GM21526 (cell line): ENCODE data around the gene KRT7.
"Not testable (repeated sequence)": the region's sequence is repeated elsewhere in the genome, so short reads cannot be mapped to it uniquely, and the experiment has no call there.

ENCODE experiments used
- ATAC-seq: cut with Tn5 transposase; IDR thresholded peaks from one replicate; pipeline ENCODE4 v1.9.1; 2021; ENCODE audit warnings: moderate library complexity; ENCODE audit not compliant: unreplicated experiment, low FRiP score

The KRT7 gene

DNA sequence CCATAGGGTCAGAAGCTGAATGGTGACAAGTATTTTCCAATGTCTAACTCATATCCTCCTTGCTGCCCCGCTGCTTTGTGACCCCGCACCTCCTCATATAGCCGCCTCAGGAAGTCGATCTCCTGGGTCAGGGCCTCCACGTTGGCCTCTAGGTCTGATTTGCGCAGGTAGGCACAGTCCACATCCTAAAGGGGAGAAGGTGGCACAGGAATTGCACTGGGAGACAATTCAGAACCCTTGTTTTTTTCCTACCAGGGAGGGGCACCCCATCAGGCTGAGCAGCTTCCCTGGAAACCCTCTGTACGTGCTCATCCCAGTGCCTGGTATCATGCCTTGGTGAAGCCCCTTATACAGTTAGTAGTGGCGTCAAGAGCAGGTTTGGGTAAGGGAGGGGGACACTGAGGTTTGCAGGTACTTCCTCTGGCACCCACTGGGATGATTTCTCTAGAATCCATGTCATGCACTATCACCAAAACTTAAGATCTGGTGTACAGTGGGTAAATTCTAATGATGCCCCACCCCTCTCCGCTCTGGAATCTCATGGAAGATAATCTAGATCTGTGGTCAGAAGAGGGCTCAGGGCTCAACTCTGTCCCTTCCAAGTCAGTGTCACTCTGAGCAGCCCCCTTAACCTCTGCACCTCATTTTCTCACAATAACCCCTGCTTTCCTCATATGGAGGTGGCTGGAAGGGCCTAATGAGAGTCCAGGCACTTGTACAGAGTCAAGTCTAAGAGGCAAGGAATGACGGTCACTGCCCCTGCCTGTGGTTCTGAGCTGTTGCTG is 21.3 kb downstream of the KRT7 start:
- no peak for ATAC-seq

GRCh38 chr12:52254965-52255751 is 22.1 kb downstream of the KRT7 start:
- ATAC-seq = no peak

- ATAC-seq = no peak
Measured at GRCh38 chr12:52255926-52256583, 23.0 kb downstream of the KRT7 start.

DNA sequence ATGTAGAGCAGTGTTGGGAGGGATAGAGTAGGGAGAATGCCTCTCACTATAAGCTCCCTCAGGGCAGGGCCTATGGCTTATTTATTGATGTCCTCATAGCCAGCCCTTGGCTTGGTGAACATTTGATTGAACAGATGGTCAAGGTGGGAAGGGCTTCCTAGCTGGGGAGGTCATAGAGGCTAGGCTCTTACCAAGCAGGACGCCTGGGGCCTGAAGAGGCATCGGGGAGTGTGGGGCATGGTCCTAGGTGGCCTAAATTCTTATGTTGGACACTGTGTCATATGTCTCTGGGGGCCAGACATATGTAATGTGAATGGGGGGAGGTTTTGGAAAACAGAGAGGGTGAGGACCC is 23.5 kb downstream of the KRT7 start:
- ATAC-seq = no peak

DNA sequence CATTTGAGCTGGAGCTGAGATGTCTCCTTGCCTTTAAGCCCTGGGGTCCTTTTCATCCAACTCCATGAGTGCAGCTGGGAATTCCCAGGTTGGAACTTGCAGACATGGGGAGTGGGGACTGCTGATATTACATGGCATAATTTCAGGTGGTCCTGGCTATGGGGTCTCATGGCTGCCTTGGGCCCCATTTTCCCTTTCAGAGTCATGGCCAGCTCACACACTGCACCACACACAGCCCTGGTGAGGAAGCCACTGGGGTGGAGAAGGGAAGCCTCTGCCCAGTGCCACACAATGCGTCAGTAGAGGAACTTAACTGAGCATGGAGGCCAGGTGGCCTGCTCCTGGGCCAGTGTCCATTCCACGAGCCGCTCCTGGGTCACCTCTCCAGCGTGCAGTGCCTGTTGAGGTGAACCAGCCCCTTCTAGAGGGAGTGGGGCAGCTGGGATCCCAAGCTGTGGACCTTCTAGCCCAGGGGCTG is 24.1 kb downstream of the KRT7 start:
- ATAC-seq = no peak

DNA sequence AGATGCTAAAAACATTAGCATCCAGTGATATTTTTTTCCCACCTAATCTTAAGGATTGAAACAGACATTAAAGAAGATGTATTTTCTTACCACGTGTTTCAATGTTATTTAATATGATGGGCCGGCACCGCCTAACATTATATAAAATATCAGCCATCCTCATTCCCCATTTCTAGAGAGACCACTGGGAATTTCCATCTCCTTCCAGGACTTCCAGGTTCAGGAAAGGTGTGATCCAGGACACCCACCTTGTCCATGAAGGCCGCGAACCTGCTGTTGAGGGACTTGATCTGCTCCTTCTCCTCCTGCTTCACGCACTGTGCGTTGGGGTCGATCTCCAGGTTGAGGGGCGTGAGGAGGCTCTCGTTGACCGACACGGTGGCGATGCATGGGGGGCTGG is 24.9 kb downstream of the KRT7 start:
- not testable (repeated sequence) for ATAC-seq

DNA sequence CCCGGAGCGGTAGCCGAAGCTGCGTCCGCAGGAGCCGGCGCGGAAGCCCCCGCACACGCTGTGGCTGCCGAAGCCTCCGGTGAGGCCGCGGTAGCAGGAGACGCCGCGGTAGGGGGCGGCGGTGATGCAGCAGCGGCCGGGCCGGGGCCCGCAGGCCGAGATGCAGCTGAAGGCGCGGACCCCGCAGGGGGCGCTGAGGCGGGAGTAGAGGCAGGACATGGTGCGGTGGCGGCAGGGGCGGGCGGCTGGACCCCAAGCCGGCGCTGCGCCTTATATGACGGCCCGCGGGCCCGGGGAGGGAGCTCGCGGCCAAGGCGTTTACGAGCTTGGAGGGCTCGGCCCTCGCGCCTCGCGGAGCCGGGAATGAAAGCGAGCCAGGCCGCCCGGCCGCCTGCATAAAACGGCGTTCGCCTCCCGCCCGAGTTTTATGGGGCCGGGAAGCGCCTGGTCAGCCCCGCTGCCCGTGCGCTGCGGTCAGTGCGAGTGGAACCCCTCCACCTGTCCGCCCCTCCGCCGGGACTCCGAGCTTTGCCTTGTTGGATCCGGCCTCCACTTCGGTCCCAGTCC is 25.4 kb downstream of the KRT7 start:
- no peak for ATAC-seq

- ATAC-seq = no peak
Measured at GRCh38 chr12:52259657-52260243, 26.7 kb downstream of the KRT7 start.

DNA sequence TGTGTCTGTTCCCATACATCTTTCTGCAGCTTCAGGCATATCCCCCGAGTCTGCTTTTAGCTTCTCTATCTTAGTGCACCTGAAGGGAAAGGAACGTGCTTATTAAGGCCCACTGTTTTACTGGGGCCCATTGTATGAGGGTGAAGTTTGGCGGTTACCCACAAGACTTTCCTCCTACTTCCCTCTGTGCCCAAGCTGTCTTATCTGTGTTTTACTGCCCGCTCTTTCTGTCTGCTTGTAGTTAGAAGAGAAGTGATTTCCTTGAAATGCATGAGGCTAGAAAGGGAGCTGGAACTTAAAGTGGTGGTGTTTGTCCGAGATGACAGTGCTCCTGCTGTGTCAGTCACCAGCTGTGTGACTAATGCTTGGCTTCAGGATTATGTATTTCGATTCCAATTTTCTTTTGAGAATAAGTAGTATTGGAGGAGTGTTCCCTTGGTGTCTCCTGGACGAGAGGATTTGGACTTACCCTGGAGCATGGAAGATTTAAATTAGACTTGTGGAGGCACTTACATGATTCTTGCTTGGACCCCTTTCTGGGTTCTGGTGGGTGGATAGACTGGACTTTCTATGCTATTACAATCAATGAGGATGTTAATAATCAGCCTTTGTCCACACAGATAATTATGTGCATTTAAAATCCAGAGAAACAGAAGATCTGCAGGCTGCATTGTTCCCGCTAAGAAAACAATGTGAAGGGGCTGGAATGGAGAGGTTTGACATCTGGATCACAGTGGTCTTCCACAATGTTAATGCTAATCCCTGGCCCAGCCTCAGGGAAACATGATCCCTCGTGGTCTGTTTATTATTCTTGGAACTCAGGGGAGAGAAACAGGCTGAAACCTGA is 27.5 kb downstream of the KRT7 start:
- no peak for ATAC-seq

GRCh38 chr12:52261208-52261484 is 28.1 kb downstream of the KRT7 start:
- ATAC-seq = no peak

- ATAC-seq = no peak
Measured at GRCh38 chr12:52262286-52262685, 29.2 kb downstream of the KRT7 start.

DNA sequence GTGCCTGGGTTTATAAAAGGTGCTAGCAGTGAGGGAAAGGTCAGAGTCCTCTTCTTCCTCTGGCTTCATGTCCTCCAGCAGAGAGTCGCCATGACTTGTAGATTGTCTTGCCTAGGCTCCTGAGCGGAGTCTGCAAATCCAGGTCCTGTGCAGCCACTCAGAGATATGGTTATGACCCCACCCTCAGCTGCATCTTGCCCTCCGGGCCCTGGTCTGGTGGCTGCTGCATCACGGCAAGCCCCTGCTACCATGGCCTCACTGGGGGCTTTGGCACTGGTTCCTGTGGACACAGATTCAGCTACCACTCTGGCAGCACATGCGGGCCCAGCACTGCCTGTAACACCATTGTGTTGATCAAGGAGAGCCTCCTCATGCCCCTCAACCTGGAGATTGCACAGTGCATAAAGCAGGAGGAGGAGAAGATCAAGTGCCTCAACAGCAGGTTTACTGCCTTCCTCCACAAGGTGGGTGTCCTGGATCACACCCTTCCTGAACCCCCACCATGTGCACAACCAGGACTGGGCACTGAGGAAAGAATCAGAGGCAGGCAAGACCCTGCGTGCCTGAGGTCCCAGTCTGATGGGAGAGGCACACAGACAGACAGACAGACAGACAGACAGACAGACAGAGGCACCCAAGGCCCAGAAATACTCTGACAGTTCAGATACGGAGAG is 30.9 kb downstream of the KRT7 start:
- no peak for ATAC-seq

- ATAC-seq = no peak
Measured at GRCh38 chr12:52264435-52264825, 31.4 kb downstream of the KRT7 start.

GRCh38 chr12:52266514-52266913 is 33.5 kb downstream of the KRT7 start:
- no peak for ATAC-seq

DNA sequence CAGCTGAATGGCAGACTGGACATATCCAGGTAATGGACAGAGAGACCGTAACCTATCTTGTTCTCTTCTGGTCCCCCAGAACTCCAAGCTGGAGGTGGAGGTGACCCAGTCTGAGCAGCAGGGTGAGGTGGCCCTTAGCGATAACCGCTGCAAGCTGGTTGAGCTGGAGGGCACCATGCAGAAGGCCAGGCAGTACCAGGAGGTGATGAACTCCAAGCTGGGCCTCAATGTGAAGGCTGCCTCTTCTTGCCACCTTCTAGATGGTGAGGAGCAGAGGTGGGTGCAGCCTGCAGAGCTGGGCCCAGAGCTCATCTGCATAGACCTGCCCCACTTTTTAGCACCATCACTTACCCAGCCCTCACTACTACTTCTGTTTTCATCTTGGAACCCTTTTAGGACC is 34.2 kb downstream of the KRT7 start:
- no peak for ATAC-seq

DNA sequence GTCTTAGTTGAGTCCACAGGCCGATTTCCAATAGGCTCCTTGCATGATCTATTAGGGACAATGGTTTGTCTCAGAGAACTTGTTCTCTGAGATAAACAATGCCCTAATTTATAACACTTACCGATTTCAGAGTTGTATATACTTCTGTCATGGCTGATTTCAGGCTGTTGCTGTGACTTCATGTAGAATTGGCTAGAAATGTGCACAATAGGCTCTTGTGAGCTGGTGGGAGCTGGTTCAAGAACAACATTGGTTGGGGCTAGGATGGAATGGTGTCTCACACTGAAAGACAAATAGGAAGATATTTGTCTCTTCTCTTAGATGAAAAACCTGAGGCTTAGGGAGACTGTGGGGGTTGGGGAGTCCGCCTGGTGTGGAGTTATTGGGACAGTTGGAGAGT is 34.7 kb downstream of the KRT7 start:
- ATAC-seq = no peak

GRCh38 chr12:52268212-52268611 is 35.2 kb downstream of the KRT7 start:
- no peak for ATAC-seq

DNA sequence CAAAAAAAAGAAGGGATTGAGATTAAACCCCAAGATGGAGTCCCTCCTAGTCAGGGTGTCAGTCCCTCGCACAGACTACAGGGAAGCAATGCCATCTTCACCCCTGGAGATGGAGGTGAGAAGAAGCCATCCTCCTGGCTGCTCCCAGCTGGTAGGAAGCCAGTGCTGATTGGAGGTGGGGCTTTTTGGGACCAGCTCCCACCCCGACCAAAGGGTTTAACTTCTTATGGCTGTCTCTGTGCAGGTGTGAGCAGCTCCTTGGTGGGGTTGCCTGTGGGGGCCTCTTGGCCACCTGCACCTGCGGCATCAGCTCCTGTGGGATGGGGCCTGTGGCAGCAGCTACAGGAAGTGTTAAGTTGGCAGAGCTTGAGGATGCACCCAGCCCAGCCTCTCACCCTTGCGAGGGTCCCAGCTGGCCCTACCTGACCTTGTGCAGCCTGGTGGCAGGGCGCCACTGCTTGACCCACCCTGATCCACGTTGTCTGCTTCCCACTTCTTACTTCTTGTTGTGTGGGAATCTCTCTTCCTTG is 37.6 kb downstream of the KRT7 start:
- no peak for ATAC-seq

- no peak for ATAC-seq
Measured at GRCh38 chr12:52271158-52271557, 38.1 kb downstream of the KRT7 start.
